Upper lobe of left lung (tissue), 4 donors: ENCODE data around the gene ZBTB24.

ENCODE experiments used
- CTCF ChIP-seq, 6 experiments: fragments of 450-650 bp in 4 of 6; fragments of 200-600 bp in 2 of 6; sonication (generic) in 2 of 6; IDR thresholded peaks; one replicate each; pipeline ENCODE4 v1.5.1; 2016 to 2019; ENCODE audit warnings: antibody characterized with exemption in 6 of 6
- EP300 ChIP-seq, 4 donors: sonication (generic); formaldehyde crosslinking; IDR thresholded peaks; one replicate each; pipeline ENCODE4 v1.5.1; 2017; ENCODE audit warnings: antibody characterized with exemption in 4 of 4, control low read depth in 2 of 4
- POLR2A ChIP-seq, 4 donors: fragments of 450-650 bp; IDR thresholded peaks; one replicate each; pipeline ENCODE4 v1.5.1; 2016 to 2017; ENCODE audit warnings: antibody characterized with exemption in 4 of 4, mild to moderate bottlenecking in 2 of 4

- TF ChIP-seq CTCF (IDR thresholded peaks at IDR 0.05) (no peak), POLR2A (IDR thresholded peaks at IDR 0.05) (peak in 2 of 4 donors; percentile 52 to 61), EP300 (IDR thresholded peaks at IDR 0.05) (no peak)
Observed at GRCh38 chr6:109456710-109457561, 26.1 kb downstream of the ZBTB24 start.
